HCT116 (cell line): Measurements from ENCODE around the gene FGG. TPM values are rescaled to one million over a fixed set of nuclear protein-coding genes. Genes with fewer than 3 reads are reported as not detected.

Experiments used
- ATAC-seq: fragments of 200-7000 bp; cut with Tn5 transposase; 2 replicates; pipeline ENCODE4 v1.9.1; 2020; ENCODE audit warnings: mild to moderate bottlenecking, moderate library complexity
- BruUV-seq: library from RNA; stranded (reverse); fragments of 400-500 nt; replicated peaks from 2 replicates; lab custom pipeline; 2021; lab: Mats Ljungman, UMichigan
- CTCF ChIA-PET: fragments of 300-600 bp; sonication (Branson Sonifier 250); formaldehyde crosslinking; loops from one replicate; lab custom pipeline; 2021; ENCODE audit warnings: antibody characterized with exemption; lab: Charles Lee
- POLR2A ChIA-PET: fragments of 300-600, 350-600 bp; sonication (Branson Sonifier 250); formaldehyde crosslinking; loops from one replicate; lab custom pipeline; 2021; ENCODE audit warnings: antibody characterized with exemption; lab: Charles Lee
- RAD21 ChIA-PET, 2 experiments: fragments of 300-600 bp; sonication (Branson Sonifier 250); formaldehyde crosslinking; loops; one replicate each; lab custom pipeline; 2023; ENCODE audit warnings: low total read pairs in 2 of 2; ENCODE audit not compliant: uncharacterized antibody in 2 of 2, unreplicated experiment in 2 of 2, low non-redundant PET in 1 of 2; lab: Charles Lee
- DNase-seq: peaks from one replicate; pipeline ENCODE4 v3.0.0-alpha.2; 2010; ENCODE audit warnings: low read depth, low spot score
- H2AFZ ChIP-seq: fragments of 200-600 bp; shearing (Covaris generic), sonication (generic); 2 replicates; pipeline ENCODE4 v1.6.1; 2017; ENCODE audit warnings: low read depth, mixed run types, mixed read lengths, antibody characterized with exemption, low read length; ENCODE audit not compliant: poor library complexity, severe bottlenecking
- H3K27ac ChIP-seq: 2 replicates; pipeline ENCODE4 v1.5.1; 2012; ENCODE audit warnings: low read depth, low read length
- H3K27me3 ChIP-seq: fragments of 200-600 bp; sonication (generic); 2 replicates; pipeline ENCODE4 v1.6.1; 2016; ENCODE audit warnings: mixed run types, low read length, mixed read lengths; ENCODE audit not compliant: insufficient read depth
- H3K36me3 ChIP-seq, 2 experiments: fragments of 200-500 bp in 1 of 2; fragments of 200-600 bp in 1 of 2; sonication (Bioruptor generic) in 1 of 2; sonication (generic) in 1 of 2; 2 replicates each; pipeline versions ENCODE4 v1.5.1 to v1.6.1; 2014 to 2016; ENCODE audit warnings: low read length in 2 of 2, inconsistent platforms in 1 of 2, mixed read lengths in 1 of 2, mixed run types in 1 of 2; ENCODE audit not compliant: insufficient read depth in 2 of 2, control insufficient read depth in 1 of 2
- H3K4me1 ChIP-seq, 2 experiments: fragments of 200-600 bp in 1 of 2; sonication (generic) in 1 of 2; 2 replicates each; pipeline versions ENCODE4 v1.5.1 to v1.6.1; 2012 to 2017; ENCODE audit warnings: low read length in 2 of 2, inconsistent platforms in 1 of 2, mild to moderate bottlenecking in 1 of 2, mixed read lengths in 1 of 2, mixed run types in 1 of 2, moderate library complexity in 1 of 2; ENCODE audit not compliant: insufficient read depth in 2 of 2, control insufficient read depth in 1 of 2
- H3K4me2 ChIP-seq: fragments of 200-600 bp; sonication (generic); 2 replicates; pipeline ENCODE4 v1.6.1; 2017; ENCODE audit warnings: mixed run types, low read length, mixed read lengths
- H3K4me3 ChIP-seq, 2 experiments: fragments of 200-600 bp in 1 of 2; sonication (generic) in 1 of 2; replicated peaks in 1 of 2; 2 replicates each; pipeline ENCODE4 v1.5.1; 2011 to 2016; ENCODE audit warnings: low read length in 2 of 2, control low read depth in 1 of 2, low read depth in 1 of 2, mild to moderate bottlenecking in 1 of 2, mixed read lengths in 1 of 2, mixed run types in 1 of 2
- H3K79me2 ChIP-seq: fragments of 200-600 bp; sonication (generic); 2 replicates; pipeline ENCODE4 v1.6.1; 2017; ENCODE audit warnings: mild to moderate bottlenecking, mixed run types, low read length, moderate library complexity, mixed read lengths; ENCODE audit not compliant: insufficient read depth
- H3K9ac ChIP-seq: fragments of 200-600 bp; sonication (generic); 2 replicates; pipeline ENCODE4 v1.6.1; 2016; ENCODE audit warnings: low read length, mixed read lengths
- H3K9me2 ChIP-seq: fragments of 200-600 bp; sonication (generic), shearing (Covaris generic); 2 replicates; pipeline ENCODE4 v1.6.1; 2017; ENCODE audit warnings: mixed run types, mild to moderate bottlenecking, moderate library complexity; ENCODE audit not compliant: insufficient read depth
- H3K9me3 ChIP-seq, 2 experiments: fragments of 200-500 bp in 1 of 2; fragments of 200-600 bp in 1 of 2; sonication (Bioruptor generic) in 1 of 2; sonication (generic) in 1 of 2; 2 replicates each; pipeline ENCODE4 v1.6.1; 2014 to 2017; ENCODE audit warnings: low read length in 2 of 2, mixed read lengths in 2 of 2, inconsistent platforms in 1 of 2, low read depth in 1 of 2, mild to moderate bottlenecking in 1 of 2, mixed run types in 1 of 2, moderate library complexity in 1 of 2; ENCODE audit not compliant: control insufficient read depth in 1 of 2, insufficient read depth in 1 of 2
- H4K20me1 ChIP-seq: fragments of 200-600 bp; sonication (generic), shearing (Covaris generic); 2 replicates; pipeline ENCODE4 v1.6.1; 2017; ENCODE audit warnings: mixed run types, mild to moderate bottlenecking, moderate library complexity; ENCODE audit not compliant: insufficient read depth
- CBX3 ChIP-seq: IDR thresholded peaks from 2 replicates; pipeline ENCODE4 v1.6.1; 2012; ENCODE audit warnings: low read depth
- CEBPB ChIP-seq: IDR thresholded peaks from 2 replicates; pipeline ENCODE4 v1.6.1; 2012; ENCODE audit warnings: low read depth
- ELF1 ChIP-seq: IDR thresholded peaks from 2 replicates; pipeline ENCODE4 v1.6.1; 2012; ENCODE audit warnings: low read depth, borderline replicate concordance
- EZH2 ChIP-seq: fragments of 200-600 bp; sonication (generic); IDR thresholded peaks from 2 replicates; pipeline ENCODE4 v1.6.1; 2017; ENCODE audit warnings: antibody characterized with exemption, mixed run types
- FOSL1 ChIP-seq: IDR thresholded peaks from 2 replicates; pipeline ENCODE4 v1.6.1; 2012; ENCODE audit warnings: low read depth
- JUND ChIP-seq: IDR thresholded peaks from 2 replicates; pipeline ENCODE4 v1.6.1; 2012
- POLR2A ChIP-seq: IDR thresholded peaks from 2 replicates; pipeline ENCODE4 v1.7.0; 2011; ENCODE audit warnings: borderline replicate concordance; ENCODE audit not compliant: insufficient read depth, insufficient read length; ENCODE audit errors: extremely low read depth
- SIN3A ChIP-seq: IDR thresholded peaks from 2 replicates; pipeline ENCODE4 v1.6.1; 2012; ENCODE audit warnings: low read depth
- SP1 ChIP-seq: IDR thresholded peaks from 2 replicates; pipeline ENCODE4 v1.6.1; 2012; ENCODE audit warnings: low read depth
- SRF ChIP-seq: IDR thresholded peaks from 2 replicates; pipeline ENCODE4 v1.6.1; 2012; ENCODE audit warnings: low read depth
- YY1 ChIP-seq: IDR thresholded peaks from 2 replicates; pipeline ENCODE4 v1.6.1; 2011; ENCODE audit warnings: low read length, low read depth, moderate library complexity, mild to moderate bottlenecking; ENCODE audit not compliant: insufficient replicate concordance; ENCODE audit errors: extremely low read depth
- ZFX ChIP-seq: fragments of 450-650 bp; IDR thresholded peaks from 2 replicates; pipeline ENCODE4 v1.6.1; 2017
- ZNF274 ChIP-seq: fragments of 200-500 bp; sonication (Bioruptor generic); IDR thresholded peaks from 2 replicates; pipeline ENCODE4 v1.6.1; 2014; ENCODE audit warnings: mild to moderate bottlenecking, low read depth, low read length, inconsistent platforms
- intact Hi-C: fragments of 100-400 bp; cut with micrococcal nuclease; formaldehyde crosslinking; loops from 2 replicates; pipeline ENCODE4 v1.10.0; 2022
- total RNA-seq: library from RNA; stranded (reverse); gene quantifications from one replicate; pipeline ENCODE4 v1.2.1, GENCODE V29; 2021; ENCODE audit not compliant: unreplicated experiment
- TF ChIP-seq, protein P1 (sequence below), 3 experiments: fragments of 200-600 bp in 1 of 3; sonication (generic) in 1 of 3; IDR thresholded peaks in 2 of 3; conservative IDR thresholded peaks in 1 of 3; 2 replicates each; pipeline ENCODE4 v1.5.1; 2012 to 2017; ENCODE audit warnings: low read depth in 2 of 3, low read length in 2 of 3, antibody characterized with exemption in 1 of 3, borderline replicate concordance in 1 of 3, control low read depth in 1 of 3, mild to moderate bottlenecking in 1 of 3, mixed read lengths in 1 of 3, mixed run types in 1 of 3, moderate library complexity in 1 of 3; ENCODE audit not compliant: insufficient read depth in 1 of 3
- TF ChIP-seq, protein P2 (sequence below): IDR thresholded peaks from 2 replicates; pipeline ENCODE4 v1.6.1; 2012; ENCODE audit warnings: low read depth
- TF ChIP-seq, protein P3 (sequence below): IDR thresholded peaks from 2 replicates; pipeline ENCODE4 v1.6.1; 2012

The FGG gene
- total RNA-seq, 1 experiment from 2014 or later: 2.7 TPM

DNA sequence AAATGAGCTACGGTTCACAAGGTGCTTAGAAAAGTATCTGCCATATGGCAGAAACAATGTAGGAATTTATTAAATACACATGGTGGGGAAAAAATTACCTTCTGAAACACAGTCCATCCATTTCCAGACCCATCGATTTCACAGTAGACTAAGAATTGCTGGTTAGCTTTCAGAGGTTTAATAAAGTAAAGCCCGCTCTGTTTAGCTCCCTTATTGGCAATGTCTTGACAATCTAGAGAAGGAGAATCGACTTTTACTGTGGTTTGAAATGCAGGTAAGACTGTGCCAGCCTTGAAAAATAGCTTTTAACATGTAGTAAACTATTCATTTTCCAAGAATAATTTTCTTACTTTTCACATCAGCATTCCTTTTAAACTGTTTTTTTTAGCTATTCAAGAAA, 2.9 kb downstream of the FGG start:
- CTCF ChIA-PET: interaction anchor here (0.7 to 2.2 kb wide), 4 partner anchors 9 to 103 kb away, joined by 3 to 13 read pairs (median 4); no protein-coding TSS in a partner anchor

More for the DNA sequence above, 2.9 kb downstream of the FGG start:
- Histone ChIP-seq H3K9ac (no peak overlapping the region), H3K9me3 (no peaks in the 10 kb centered on the region), H3K27ac (no peak overlapping the region), H3K4me2 (no peak overlapping the region), H3K9me2 (peaks cover 2% of the 10 kb centered on the region; the same call in 1 of the 2 replicates), H3K4me3 (no peak overlapping the region), H3K36me3 (no peaks in the 10 kb centered on the region), H4K20me1 (no peaks in the 10 kb centered on the region), H3K79me2 (no peaks in the 10 kb centered on the region), H3K4me1 (peaks cover 0 to 3% of the 10 kb centered on the region in 2 experiments; a peak in 1 of 4 replicates)
- POLR2A ChIA-PET: no interaction called here
- ATAC-seq: no peak
- RAD21 ChIA-PET: no interaction called here
- DNase-seq: no peak
- no TSS peak for BruUV-seq
- TF ChIP-seq ZFX (no peak), SP1 (no peak), YY1 (no peak), JUND (no peak), FOSL1 (no peak), EZH2 (no peak), CEBPB (no peak), ZNF274 (no peak), CBX3 (no peak), POLR2A (no peak), SRF (no peak), SIN3A (no peak), ELF1 (no peak)
- TF ChIP-seq, protein P1, sequence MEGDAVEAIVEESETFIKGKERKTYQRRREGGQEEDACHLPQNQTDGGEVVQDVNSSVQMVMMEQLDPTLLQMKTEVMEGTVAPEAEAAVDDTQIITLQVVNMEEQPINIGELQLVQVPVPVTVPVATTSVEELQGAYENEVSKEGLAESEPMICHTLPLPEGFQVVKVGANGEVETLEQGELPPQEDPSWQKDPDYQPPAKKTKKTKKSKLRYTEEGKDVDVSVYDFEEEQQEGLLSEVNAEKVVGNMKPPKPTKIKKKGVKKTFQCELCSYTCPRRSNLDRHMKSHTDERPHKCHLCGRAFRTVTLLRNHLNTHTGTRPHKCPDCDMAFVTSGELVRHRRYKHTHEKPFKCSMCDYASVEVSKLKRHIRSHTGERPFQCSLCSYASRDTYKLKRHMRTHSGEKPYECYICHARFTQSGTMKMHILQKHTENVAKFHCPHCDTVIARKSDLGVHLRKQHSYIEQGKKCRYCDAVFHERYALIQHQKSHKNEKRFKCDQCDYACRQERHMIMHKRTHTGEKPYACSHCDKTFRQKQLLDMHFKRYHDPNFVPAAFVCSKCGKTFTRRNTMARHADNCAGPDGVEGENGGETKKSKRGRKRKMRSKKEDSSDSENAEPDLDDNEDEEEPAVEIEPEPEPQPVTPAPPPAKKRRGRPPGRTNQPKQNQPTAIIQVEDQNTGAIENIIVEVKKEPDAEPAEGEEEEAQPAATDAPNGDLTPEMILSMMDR (IDR thresholded peaks at IDR 0.05 in 2 of 3, conservative IDR thresholded peaks at IDR 0.05 in 1 of 3; ENCODE audit: borderline replicate concordance in 1 of 3, insufficient read depth in 1 of 3, low read depth in 2 of 3, low read length in 2 of 3): no peak
- TF ChIP-seq, protein P2, sequence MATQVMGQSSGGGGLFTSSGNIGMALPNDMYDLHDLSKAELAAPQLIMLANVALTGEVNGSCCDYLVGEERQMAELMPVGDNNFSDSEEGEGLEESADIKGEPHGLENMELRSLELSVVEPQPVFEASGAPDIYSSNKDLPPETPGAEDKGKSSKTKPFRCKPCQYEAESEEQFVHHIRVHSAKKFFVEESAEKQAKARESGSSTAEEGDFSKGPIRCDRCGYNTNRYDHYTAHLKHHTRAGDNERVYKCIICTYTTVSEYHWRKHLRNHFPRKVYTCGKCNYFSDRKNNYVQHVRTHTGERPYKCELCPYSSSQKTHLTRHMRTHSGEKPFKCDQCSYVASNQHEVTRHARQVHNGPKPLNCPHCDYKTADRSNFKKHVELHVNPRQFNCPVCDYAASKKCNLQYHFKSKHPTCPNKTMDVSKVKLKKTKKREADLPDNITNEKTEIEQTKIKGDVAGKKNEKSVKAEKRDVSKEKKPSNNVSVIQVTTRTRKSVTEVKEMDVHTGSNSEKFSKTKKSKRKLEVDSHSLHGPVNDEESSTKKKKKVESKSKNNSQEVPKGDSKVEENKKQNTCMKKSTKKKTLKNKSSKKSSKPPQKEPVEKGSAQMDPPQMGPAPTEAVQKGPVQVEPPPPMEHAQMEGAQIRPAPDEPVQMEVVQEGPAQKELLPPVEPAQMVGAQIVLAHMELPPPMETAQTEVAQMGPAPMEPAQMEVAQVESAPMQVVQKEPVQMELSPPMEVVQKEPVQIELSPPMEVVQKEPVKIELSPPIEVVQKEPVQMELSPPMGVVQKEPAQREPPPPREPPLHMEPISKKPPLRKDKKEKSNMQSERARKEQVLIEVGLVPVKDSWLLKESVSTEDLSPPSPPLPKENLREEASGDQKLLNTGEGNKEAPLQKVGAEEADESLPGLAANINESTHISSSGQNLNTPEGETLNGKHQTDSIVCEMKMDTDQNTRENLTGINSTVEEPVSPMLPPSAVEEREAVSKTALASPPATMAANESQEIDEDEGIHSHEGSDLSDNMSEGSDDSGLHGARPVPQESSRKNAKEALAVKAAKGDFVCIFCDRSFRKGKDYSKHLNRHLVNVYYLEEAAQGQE: no peak
- TF ChIP-seq, protein P3, sequence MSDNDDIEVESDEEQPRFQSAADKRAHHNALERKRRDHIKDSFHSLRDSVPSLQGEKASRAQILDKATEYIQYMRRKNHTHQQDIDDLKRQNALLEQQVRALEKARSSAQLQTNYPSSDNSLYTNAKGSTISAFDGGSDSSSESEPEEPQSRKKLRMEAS: no peak
- TF ChIP-seq, all 23 proteins: peak for 0
- Histone ChIP-seq H2AFZ (no peak overlapping the region), H3K27me3 (no peaks in the 10 kb centered on the region)
- intact Hi-C loops: no loop called here
